GM20431 (cell line): Measurements from ENCODE around the gene CS.
"Not testable (repeated sequence)": the region's sequence is repeated elsewhere in the genome, so short reads cannot be mapped to it uniquely, and the experiment has no call there.

Experiments
- in situ Hi-C: fragments of 300-500 bp; cut with MseI, MboI; formaldehyde crosslinking; loops from one replicate; pipeline ENCODE4 v1.15.0; 2020; ENCODE audit warnings: low sequenced_read_pairs; ENCODE audit not compliant: unreplicated experiment

Gene CS

DNA sequence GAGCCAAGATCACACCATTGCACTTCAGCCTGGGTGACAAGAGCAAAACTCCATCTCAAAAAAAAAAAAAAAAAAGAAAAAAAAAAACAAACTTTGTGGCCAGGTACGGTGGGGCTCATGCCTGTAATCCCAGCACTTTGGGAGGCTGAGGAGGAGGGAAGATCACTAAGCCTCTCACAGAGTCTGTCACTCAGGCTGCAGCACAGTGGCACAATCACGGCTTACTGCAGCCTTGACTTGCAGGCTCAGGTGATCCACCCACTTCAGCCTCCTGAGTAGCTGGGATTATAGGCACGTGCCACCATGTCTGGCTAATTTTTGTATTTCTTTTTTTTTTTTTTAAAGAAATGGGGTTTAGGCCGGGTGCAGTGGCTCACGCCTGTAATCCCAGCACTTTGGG, 15.9 kb downstream of the CS start:
- in situ Hi-C loops, result not testable (repeated sequence)

DNA sequence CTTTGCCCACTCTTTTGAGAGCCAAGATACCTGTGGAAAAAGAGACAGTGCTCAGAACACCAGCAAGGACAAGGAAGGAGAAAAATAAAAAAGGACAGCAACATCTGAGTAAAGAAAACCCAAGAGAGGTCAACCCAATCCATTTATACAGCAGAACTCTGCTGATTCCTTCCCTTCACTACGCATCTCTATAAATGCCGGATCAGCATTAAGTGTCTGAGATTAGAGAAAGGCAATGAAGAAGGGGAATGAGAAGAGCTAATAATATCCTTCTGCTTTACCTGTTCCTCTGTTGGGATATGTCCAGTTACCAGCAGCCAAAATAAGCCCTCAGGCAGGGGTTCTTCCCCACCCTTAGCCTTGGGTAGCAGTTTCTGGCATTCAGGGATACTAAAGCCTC, 17.6 kb downstream of the CS start:
- in situ Hi-C loops, result no loop called here

- in situ Hi-C loops, result no loop called here
These were observed 18.1 kb downstream of the CS start for GRCh38 chr12:56282030-56282429.

GRCh38 chr12:56280849-56281248, 19.3 kb downstream of the CS start:
- in situ Hi-C loops, result no loop called here

DNA sequence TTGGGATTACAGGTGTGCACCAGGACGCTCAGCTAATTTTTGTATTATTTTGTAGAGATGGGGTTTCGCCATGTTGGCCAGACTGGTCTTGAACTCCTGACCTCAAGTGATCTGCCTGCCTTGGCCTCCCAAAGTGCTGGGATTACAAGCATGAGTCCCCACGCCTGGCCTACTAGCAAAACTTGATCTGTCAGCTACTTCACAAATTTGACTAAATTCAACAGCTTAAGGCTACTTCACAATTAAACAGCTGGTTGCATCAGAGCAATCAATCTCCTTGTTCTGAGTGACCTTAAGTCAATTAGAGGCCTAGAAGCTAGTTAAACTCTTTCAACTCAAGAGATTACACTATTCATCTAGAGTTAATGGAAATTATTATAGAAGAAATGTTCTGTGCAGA, 21.2 kb downstream of the CS start:
- in situ Hi-C loops, result no loop called here

GRCh38 chr12:56274299-56274698, 25.8 kb downstream of the CS start:
- in situ Hi-C loops, result no loop called here

DNA sequence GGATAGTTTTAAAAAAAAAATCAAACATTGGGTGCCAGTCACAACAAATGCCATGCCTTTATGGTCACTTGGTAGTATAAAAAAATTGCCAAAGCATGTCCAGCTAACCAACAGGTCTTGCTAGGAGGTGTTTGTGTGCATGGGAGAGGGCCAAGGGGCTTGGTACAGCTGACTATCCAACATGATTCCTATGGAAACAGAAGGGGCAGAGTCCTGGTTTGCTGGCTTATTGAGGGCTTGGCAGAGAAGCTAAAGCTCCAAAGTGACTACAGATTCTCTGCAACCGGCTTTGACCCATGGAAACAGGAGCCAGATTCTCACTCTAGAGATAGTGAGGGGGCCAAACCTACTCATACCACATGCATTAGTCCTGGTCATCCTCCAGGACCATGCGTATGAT, 27.7 kb downstream of the CS start:
- in situ Hi-C loops, result not testable (repeated sequence)

DNA sequence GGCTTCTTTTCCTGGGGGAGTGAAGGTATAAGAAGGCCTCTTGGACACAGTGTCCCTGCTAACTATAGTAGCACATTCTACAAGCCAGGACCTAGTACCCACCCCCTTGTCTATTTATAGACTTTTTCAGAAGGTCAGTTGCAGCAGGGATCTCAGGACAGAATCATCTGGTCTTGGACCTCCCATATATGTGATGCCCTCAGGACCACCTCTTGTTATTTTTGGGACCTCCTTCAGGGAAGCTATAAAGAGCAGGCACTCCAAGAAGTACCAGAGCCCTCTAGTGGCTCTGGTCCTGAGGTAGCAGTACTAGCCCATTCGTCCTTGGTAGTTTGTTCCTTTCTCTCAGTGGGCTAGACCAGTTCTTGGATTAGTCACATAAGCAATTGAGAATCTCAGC, 29.1 kb downstream of the CS start:
- in situ Hi-C loops, result no loop called here

DNA sequence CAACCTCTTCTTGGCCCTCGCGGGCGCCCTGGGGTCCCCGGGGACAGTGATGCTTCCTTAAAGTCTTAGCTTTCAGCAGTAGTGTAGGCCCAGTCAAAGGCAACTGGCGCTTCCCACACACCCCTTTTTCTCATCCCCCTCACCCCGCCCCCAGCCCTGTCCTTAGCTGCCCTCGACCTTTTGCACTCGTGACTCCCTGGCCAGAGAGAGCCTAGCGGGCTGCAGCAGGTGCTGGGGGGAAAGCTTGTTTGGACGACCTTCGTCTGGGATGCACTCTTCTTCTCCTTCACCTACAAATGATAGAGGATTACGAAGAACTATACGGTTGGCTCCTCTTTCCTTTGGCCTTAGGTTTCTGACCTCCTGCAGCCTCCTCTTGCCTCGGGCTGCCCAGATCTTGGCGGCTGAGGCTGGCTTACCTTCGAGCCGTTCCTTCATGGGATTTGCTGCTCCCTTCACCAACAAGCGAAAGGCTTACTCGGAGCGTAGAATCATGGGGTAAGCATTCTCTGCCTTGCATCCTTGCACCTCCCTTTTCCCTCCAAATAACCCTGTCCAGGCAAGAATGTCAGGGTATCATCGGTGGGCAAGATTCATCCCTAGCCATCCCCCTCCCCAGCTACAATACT, 32.6 kb downstream of the CS start:
- in situ Hi-C loops, result no loop called here

DNA sequence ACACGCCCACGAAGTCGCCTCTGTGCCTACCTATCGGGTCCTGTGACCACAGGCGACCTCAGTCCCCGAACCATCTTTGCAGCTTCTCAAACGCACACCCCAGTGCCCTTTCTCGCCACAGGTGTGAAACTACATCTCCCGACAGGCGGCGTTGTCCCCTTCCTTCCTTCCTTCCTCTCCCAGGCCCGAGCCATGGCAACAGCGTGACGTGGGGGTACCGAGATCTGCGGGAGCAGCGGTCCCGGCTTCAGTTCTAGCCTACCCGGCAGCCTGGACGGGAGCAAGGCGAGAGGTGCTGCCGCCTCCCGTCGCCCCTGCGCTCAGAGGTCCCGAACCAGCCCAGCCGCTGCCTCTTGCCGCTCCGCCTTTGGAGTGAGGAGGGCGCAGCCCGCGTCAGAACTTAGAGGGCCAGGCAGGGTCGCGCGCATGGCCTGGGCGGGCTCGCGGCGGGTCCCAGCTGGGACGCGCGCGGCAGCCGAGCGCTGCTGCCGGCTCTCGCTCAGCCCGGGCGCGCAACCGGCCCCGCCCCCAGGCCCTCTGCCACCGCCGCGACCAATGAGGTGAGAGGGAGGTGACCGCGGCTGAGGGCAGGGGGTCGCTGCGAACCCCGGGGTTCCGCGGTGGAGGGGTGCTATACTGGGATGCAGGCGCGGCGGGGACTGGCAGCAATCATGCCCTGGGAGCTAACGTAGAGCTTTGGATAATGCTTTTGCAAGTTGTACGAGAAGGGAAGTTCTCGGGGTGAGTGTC, 33.3 kb downstream of the CS start, which contains the start of gene COQ10A:
Gene COQ10A, plus strand, starts transcription at position 250 of the 750 bp plus-strand sequence. Its CDS starts 177 bp downstream, at position 427.
- in situ Hi-C loops, result no loop called here

GRCh38 chr12:56266068-56266692, 34.0 kb downstream of the CS start:
- in situ Hi-C loops, result not testable (repeated sequence)

GRCh38 chr12:56262955-56263354, 37.2 kb downstream of the CS start:
- in situ Hi-C loops, result not testable (repeated sequence)

DNA sequence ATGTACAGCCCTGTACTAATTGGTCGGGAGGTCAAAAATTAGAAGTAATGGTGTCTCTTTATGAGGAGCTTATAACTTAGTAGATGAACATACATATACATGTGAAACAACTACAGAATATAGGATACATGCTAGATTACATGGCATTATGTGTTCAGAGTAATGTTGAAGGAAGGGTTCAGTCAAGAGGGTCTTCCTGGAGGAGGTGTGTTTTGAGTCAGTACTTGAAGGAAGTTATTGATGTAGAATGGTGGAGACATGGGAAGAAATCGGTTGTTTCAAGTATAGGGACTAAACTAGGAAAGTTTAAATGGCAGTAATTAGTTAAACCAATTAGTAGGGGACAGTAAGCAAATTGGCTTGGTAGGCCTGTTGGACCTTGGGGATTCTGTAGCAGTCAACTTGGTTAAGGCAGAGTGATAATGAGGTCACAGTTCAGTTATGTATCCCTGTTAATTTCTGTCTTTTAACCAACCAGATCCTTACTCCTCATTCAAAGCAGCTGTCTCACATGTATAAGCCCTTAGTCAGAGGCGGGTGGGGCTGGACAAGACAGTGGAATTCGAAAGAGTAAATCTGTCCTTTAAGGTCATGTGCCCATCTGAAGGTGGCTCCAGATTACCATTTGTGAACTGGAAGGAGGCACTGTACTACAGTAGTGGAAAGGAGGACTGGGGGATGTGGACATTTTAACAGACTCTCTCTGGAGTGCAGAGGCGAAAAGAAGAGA, 38.5 kb downstream of the CS start:
- in situ Hi-C loops, result no loop called here

- in situ Hi-C loops, result no loop called here
These were observed 39.2 kb downstream of the CS start for GRCh38 chr12:56260921-56261320.

- in situ Hi-C loops, result no loop called here
These were observed 39.8 kb downstream of the CS start for GRCh38 chr12:56260380-56260779.

- in situ Hi-C loops, result no loop called here
These were observed 41.3 kb downstream of the CS start for GRCh38 chr12:56258820-56259183.

DNA sequence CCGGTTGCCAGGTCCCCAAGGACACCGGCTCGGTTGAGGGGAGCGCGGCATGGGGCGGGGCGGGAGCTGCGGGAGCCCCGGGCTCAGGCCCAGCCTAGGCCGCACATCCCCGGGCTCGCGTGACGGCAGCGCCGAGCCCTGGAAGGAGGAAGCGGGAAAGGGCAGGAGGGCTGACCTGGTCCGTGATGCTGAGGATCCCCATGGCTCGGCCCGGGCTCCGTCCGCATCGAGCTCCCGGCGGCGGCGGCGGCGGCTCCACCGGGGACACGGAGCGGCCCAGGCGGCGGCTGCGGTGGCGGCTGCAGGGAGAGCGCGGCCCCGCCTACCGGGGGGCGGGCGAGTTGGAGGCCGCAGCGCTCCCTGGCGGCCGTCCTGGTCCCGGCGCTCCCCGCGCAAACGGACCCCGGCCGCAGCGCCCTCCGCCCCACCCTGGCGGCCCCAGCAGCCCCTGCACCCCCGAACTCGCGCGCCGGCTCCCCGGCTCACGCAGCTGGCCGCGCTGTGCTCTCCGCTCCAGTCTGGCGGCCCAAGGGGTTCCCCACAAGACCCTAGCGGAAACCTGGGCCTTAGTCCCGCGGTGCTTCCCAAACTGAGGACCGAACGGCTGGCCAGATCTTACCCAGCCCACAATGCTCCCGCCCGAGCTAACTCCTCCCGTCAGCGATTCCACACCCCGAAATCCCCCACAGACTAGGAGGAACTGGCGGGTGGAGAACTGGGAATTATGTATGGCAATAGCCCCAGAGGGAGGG, 41.9 kb downstream of the CS start, which contains the start of gene ANKRD52:
Gene ANKRD52, minus strand, starts transcription at position 317 of the 752 bp plus-strand sequence. Its CDS starts 115 bp downstream, at position 202.
- in situ Hi-C loops, result no loop called here

DNA sequence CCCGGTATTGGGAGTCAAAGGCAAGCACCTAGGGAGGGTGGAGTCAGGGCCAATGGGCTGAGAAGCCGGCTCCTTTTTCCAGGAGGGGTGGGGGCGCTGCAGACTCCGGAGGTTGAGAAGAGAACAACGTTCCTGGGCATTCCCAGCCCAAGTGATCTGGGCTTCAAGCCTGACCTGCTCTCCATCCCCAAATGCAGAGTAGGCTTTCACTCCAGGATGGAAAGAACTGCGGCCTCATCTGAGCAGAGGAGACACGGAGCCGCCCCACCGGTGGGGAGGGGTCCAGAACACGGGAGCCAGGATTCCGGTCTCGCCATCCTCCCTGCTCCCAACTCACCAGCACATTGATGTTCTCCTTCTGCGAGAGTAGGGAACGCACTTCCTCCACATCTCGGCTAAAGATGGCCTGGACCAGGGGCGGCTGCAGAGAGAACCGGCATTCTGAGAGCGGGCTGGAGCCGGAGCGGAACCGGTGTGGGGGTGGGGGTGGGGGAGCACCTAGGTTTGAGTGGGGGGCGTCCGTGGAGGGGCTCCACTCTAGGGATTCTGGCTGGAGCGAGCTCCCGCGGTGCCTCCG, 42.6 kb downstream of the CS start:
- in situ Hi-C loops, result no loop called here

DNA sequence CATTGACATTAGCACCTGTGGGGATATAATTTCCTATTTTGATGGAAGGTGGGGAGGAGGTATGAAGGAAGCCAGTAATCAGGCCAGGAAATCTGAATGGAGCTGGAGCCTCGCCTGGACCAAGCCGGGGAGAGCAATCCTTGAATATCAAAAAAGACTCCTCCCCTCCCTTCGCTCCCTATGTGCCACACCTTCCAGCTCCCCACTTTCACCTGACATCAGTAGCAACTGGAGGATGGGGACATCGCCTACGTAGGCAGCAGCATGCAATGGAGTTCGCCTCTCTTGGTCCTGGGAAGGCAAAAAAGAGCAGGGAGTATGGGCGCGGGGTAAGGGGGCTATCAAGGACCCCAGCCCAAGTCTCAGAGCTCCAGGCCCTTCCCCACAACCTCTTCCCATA, 43.1 kb downstream of the CS start:
- in situ Hi-C loops, result no loop called here
